ENCODE measurements around the gene ASB13. TPM values are rescaled to one million over a fixed set of nuclear protein-coding genes. Genes with fewer than 3 reads are reported as not detected.

ASB13 gene
- total RNA-seq, 2 donors from 2014 or later: 15.8 to 16.0 TPM

DNA sequence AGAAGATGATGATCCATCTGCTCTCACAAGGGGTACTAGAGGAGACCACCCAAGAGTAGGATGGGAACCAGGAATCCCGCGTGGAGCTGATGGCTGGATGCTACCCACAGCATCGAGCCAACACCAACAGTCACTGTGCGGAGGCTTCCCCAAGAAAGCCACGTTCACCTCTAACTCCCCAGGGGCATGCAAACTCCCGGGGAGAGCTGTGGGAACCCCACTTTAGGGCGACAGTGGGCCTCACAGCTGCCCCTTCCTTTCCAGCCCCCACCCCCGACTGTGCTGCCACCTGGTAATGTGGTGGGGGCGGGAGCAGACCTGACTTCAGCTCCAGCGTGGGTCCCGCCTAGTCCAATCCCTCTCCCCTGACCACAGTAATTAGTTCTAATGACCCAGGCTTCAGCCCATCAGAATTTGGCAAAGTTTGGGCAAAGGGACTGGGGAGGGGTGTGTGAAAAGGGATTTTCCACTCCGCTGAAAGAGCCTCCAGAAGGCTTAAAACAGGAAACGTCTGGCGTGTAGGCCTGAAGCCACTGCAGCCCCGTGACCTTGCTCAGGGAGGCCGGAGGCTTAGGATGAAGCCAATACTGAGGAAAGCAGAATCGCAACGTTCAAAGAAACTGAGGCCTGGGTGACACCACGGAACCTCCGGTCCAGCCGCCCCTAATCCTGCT is 20.3 kb downstream of the ASB13 start:
- no peak for ATAC-seq (ENCODE audit: insufficient number of reproducible peaks, low FRiP score, low read depth)

DNA sequence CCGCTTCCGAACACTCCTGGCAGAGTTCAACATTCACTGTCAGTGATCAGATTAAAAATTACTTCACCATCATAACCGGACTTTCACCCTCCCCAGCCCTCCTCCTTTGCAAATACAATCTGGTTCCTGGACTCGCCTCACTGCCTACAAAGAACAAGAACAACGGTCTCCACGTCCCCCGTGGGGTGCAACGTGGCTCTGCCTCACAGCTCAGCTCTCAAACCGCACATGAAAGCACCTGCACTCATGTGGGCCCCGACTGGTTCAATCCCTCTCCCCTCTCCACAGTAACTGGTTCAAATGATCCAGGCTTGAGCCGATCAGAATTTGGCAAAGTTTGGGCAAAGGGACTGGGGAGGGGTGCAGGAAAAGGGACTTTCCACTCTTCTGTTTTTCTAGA is 21.0 kb downstream of the ASB13 start:
- H3K27ac ChIP-seq: peak overlapping the region; percentile 53 to 65
- TF ChIP-seq, protein P1, sequence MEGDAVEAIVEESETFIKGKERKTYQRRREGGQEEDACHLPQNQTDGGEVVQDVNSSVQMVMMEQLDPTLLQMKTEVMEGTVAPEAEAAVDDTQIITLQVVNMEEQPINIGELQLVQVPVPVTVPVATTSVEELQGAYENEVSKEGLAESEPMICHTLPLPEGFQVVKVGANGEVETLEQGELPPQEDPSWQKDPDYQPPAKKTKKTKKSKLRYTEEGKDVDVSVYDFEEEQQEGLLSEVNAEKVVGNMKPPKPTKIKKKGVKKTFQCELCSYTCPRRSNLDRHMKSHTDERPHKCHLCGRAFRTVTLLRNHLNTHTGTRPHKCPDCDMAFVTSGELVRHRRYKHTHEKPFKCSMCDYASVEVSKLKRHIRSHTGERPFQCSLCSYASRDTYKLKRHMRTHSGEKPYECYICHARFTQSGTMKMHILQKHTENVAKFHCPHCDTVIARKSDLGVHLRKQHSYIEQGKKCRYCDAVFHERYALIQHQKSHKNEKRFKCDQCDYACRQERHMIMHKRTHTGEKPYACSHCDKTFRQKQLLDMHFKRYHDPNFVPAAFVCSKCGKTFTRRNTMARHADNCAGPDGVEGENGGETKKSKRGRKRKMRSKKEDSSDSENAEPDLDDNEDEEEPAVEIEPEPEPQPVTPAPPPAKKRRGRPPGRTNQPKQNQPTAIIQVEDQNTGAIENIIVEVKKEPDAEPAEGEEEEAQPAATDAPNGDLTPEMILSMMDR (IDR thresholded peaks at IDR 0.05): no peak
- no peaks in the 10 kb centered on the region for H3K9me3 ChIP-seq
- H3K4me1 ChIP-seq (ENCODE audit: control insufficient read depth in 1 of 2, low read depth in 2 of 2): peaks cover 6 to 42% of the 10 kb centered on the region in 2 donors
- ATAC-seq (ENCODE audit: insufficient number of reproducible peaks, low FRiP score, low read depth) (no peak), DNase-seq (ENCODE audit: low spot score) (no peak)
- H3K4me3 ChIP-seq: no peak overlapping the region
- H3K36me3 ChIP-seq: peaks cover 38% of the 10 kb centered on the region
- H3K27me3 ChIP-seq (replicated peaks; ENCODE audit: insufficient read depth): no peaks in the 10 kb centered on the region

More for the DNA sequence above, 20.3 kb downstream of the ASB13 start:
- TF ChIP-seq, protein P1 (IDR thresholded peaks at IDR 0.05): no peak
- peak overlapping the region; percentile 53 to 65 for H3K27ac ChIP-seq
- H3K9me3 ChIP-seq: no peaks in the 10 kb centered on the region
- H3K36me3 ChIP-seq: peaks cover 38% of the 10 kb centered on the region
- peaks cover 6 to 49% of the 10 kb centered on the region in 2 donors for H3K4me1 ChIP-seq (ENCODE audit: control insufficient read depth in 1 of 2, low read depth in 2 of 2)
- no peak overlapping the region for H3K4me3 ChIP-seq
- no peak for DNase-seq (ENCODE audit: low spot score)
- no peaks in the 10 kb centered on the region for H3K27me3 ChIP-seq (replicated peaks; ENCODE audit: insufficient read depth)

DNA sequence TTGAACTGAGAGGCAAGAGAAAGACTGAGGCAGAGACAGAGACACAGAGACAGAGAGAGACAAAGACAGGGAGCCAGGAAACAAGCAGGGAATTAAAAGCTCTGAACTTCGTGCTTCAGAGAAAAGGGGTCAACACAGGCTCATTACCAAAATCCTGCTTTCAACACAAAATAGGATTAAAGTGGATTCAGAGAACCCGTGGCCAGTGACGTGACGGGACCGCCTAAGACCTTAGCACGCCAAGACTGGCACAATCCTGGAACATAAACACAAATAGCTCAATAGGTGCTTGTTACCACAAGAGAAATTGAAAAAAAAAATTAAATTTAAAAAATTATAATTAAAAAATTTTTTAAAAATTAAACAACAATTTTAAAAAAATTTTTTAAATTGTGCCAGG is 21.5 kb downstream of the ASB13 start:
- TF ChIP-seq, protein P1 (IDR thresholded peaks at IDR 0.05): no peak
- no peak for ATAC-seq (ENCODE audit: insufficient number of reproducible peaks, low FRiP score, low read depth)
- no peak for DNase-seq (ENCODE audit: low spot score)
- H3K27me3 ChIP-seq (replicated peaks; ENCODE audit: insufficient read depth): no peaks in the 10 kb centered on the region
- H3K27ac ChIP-seq: peak overlapping the region; percentile 68 to 73
- H3K4me1 ChIP-seq (ENCODE audit: control insufficient read depth in 1 of 2, low read depth in 2 of 2): peaks cover 6 to 42% of the 10 kb centered on the region in 2 donors
- peaks cover 38% of the 10 kb centered on the region for H3K36me3 ChIP-seq
- no peaks in the 10 kb centered on the region for H3K9me3 ChIP-seq
- H3K4me3 ChIP-seq: no peak overlapping the region

DNA sequence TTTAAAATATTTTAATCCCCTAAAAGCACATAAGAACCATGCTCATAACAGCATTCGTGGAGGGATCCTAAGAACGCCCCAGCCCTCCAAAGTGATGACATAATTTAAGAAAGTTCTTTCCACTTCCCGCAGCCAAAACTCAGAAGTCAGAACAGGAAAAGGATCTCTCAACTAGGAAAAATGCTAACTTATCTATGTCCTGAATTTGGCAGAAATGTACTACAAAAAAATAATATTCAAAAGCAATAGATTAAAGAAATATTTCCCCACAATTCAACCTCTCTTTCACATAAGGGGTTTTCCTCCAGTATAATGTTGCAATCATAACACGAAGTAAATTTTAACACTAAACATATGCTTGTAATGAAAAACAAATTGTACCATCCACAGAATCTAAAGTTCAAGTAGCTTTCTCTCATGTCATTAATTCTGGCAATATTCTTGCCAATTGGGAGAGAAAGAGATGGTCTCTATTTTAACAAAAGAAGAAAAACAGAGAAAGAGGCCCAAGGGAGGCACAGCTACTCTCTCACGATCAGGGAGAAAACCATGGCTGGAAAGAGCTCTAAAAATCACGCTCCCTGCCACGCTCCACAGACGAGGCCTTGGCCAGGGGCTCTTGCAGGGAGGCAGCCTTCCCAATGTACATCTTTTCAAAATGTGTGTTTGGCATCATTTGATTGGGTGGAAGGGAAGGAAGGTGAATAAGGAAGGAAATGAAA is 22.9 kb downstream of the ASB13 start:
- no peak overlapping the region for H3K4me3 ChIP-seq
- H3K4me1 ChIP-seq (ENCODE audit: control insufficient read depth in 1 of 2, low read depth in 2 of 2): peaks cover 6 to 42% of the 10 kb centered on the region in 2 donors
- no peak for ATAC-seq (ENCODE audit: insufficient number of reproducible peaks, low FRiP score, low read depth)
- no peaks in the 10 kb centered on the region for H3K27me3 ChIP-seq (replicated peaks; ENCODE audit: insufficient read depth)
- no peak for DNase-seq (ENCODE audit: low spot score)
- H3K27ac ChIP-seq: peak overlapping the region; percentile 68 to 73
- H3K36me3 ChIP-seq: peaks cover 40% of the 10 kb centered on the region
- H3K9me3 ChIP-seq: no peaks in the 10 kb centered on the region
- TF ChIP-seq, protein P1 (IDR thresholded peaks at IDR 0.05): no peak

DNA sequence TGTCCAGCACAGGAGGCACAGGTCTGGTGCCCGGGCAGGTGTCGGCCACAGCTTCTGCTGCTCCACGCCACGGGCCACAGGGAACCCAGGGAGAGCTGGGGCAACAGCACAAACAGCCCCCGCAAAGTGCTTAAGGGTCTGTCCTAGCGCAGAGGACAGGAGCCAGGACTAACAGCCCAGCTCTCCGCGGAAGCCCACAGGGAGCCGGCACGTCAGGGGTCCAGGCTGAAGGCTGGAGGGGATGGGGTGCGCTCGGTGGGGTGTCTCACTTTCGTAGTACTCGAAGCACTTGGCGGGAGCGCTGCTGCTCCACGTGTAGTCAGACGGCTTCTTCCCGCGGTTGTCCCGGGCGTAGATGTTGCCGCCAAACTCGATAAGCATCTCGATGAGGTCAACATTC is 24.9 kb downstream of the ASB13 start:
- no peak for DNase-seq (ENCODE audit: low spot score)
- Histone ChIP-seq H3K36me3 (peaks cover 35% of the 10 kb centered on the region), H3K9me3 (no peaks in the 10 kb centered on the region), H3K27ac (no peak overlapping the region), H3K4me1 (ENCODE audit: control insufficient read depth in 1 of 2, low read depth in 2 of 2) (peaks cover 6 to 35% of the 10 kb centered on the region in 2 donors), H3K27me3 (replicated peaks; ENCODE audit: insufficient read depth) (no peaks in the 10 kb centered on the region), H3K4me3 (no peak overlapping the region)
- TF ChIP-seq, protein P1 (IDR thresholded peaks at IDR 0.05): no peak
- no peak for ATAC-seq (ENCODE audit: insufficient number of reproducible peaks, low FRiP score, low read depth)

Data from thoracic aorta (tissue), 2 donors.